IPS DF 6.9 (cell line): ENCODE data around the gene KLHL21.
"Not testable (repeated sequence)": the region's sequence is repeated elsewhere in the genome, so short reads cannot be mapped to it uniquely, and the experiment has no call there.

ENCODE experiments used
- DNase-seq: peaks from one replicate; pipeline ENCODE4 v3.0.0-alpha.2; 2013; ENCODE audit warnings: low read depth, low spot score
- H3K27ac ChIP-seq: one replicate; pipeline ENCODE4 v1.5.1; 2013; ENCODE audit warnings: low read length, control low read depth
- H3K27me3 ChIP-seq: 2 replicates; pipeline ENCODE4 v1.6.1; 2013; ENCODE audit warnings: mild to moderate bottlenecking, low read length; ENCODE audit not compliant: control insufficient read depth, insufficient read depth
- H3K36me3 ChIP-seq: 2 replicates; pipeline ENCODE4 v1.6.1; 2013; ENCODE audit warnings: low read length; ENCODE audit not compliant: control insufficient read depth, insufficient read depth
- H3K4me1 ChIP-seq: 2 replicates; pipeline ENCODE4 v1.6.1; 2013; ENCODE audit warnings: low read length; ENCODE audit not compliant: control insufficient read depth, insufficient read depth
- H3K4me3 ChIP-seq: 2 replicates; pipeline ENCODE4 v1.5.1; 2013; ENCODE audit warnings: mild to moderate bottlenecking, low read length
- H3K9me3 ChIP-seq: 2 replicates; pipeline ENCODE4 v1.6.1; 2013; ENCODE audit warnings: low read length, inconsistent platforms; ENCODE audit not compliant: control insufficient read depth, insufficient read depth
- WGBS: extraction: QIAGEN DNeasy Blood & Tissue Kit; methylation state at CpG from one replicate; pipeline ENCODE4 v1.1.7; 2013; ENCODE audit warnings: mixed read lengths, missing lambda C conversion rate; ENCODE audit not compliant: insufficient read length, insufficient coverage; 5-methylcytosine and 5-hydroxymethylcytosine counted together

KLHL21 gene

DNA sequence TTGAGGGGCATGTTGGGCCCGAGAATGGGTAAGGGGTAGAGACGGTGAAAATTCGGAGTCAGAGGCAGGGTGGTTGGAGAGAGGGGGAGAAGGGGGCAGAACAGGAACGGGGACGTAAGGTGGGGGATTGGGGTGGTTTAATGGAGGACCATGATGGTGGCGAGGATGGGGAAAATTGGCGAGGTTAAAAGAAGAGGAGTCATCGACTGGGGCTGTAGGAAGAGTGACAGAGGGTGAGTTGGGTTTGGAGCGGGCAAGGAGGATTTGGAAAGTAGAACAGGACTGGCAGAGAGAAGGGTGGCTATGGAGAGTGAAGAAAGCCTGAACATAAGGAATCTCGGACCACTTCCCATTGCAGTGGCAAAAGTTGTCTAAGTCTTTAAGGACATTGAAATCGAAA is 33.6 kb downstream of the KLHL21 start:
- 100% methylated on average over 4 of the region's 11 CpGs for WGBS
- DNase-seq: no peak
- Histone ChIP-seq H3K27me3 (no peaks in the 10 kb centered on the region), H3K4me3 (no peak overlapping the region), H3K9me3 (no peaks in the 10 kb centered on the region; the same call in 1 of the 2 replicates), H3K36me3 (no peaks in the 10 kb centered on the region), H3K27ac (no peak overlapping the region), H3K4me1 (no peaks in the 10 kb centered on the region)

DNA sequence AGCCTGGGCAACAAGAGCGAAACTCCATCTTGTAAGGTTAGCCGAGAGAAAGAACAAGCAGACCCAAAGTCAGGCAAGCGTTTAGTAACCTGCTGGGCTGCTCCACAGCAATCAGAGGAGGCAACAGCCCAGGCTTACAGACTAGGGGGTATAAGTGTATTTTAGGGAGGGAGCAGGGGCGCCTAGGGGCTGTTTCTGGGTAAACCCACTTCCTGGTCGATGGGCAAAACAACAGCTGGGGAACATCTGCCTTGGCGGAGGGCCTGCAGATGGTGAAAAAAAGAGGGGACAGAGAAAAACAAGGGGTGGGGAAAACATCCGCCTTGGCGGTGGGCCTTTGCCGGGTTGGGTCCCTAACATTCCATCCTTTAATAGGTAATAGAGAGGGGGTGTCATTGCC is 42.4 kb downstream of the KLHL21 start:
- no peaks in the 10 kb centered on the region for H3K4me1 ChIP-seq
- no CpG with 5 or more reads among the region's 9 CpGs for WGBS
- H3K27me3 ChIP-seq: no peaks in the 10 kb centered on the region
- no peak overlapping the region for H3K4me3 ChIP-seq
- H3K36me3 ChIP-seq: no peaks in the 10 kb centered on the region
- no peaks in the 10 kb centered on the region for H3K9me3 ChIP-seq
- no peak for DNase-seq
- no peak overlapping the region for H3K27ac ChIP-seq

DNA sequence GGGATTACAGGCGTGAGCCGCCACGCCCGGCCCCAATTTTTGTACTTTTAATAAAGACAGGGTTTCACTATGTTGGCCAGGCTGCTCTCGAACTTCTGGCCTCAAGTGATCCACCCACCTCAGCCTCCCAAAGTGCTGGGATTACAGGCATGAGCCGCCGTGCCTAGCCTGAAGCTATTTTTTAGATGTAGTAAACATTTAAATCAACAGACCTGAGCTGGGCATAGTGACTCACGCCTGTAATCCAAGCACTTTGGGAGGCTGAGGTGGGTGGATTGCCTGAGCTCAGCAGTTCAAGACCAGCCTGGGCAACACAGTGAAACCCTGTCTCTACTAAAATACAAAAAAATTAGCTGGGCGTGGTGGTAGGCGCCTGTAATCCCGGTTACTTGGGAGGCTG is 43.5 kb downstream of the KLHL21 start:
- DNase-seq, H3K27me3 ChIP-seq, H3K9me3 ChIP-seq, H3K27ac ChIP-seq, H3K36me3 ChIP-seq, H3K4me3 ChIP-seq, H3K4me1 ChIP-seq: not testable (repeated sequence)
- WGBS: no CpG with 5 or more reads among the region's 11 CpGs

DNA sequence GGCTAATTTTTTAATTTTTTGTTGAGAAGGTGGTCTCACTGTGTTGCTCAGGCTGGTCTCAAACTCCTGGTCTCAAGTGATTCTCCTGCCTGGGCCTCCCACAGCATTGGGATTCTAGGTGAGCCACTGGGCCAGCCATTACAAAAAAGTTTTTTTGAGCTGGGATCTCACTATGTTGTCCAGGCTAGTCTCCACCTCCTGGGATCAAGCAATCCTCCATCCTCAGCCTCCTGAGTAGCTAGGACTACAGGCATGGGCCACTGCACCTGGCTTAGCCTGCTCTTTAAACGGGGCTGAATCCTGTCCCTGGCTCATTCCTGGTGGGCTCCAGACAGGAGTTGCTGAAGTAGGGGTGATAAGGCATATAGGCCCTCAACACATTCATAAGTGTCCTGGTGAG is 45.1 kb downstream of the KLHL21 start:
- no peak overlapping the region for H3K27ac ChIP-seq
- no peak overlapping the region for H3K4me3 ChIP-seq
- H3K4me1 ChIP-seq: no peaks in the 10 kb centered on the region
- DNase-seq: no peak
- H3K9me3 ChIP-seq: no peaks in the 10 kb centered on the region
- H3K27me3 ChIP-seq: no peaks in the 10 kb centered on the region
- no peaks in the 10 kb centered on the region for H3K36me3 ChIP-seq
- WGBS: no CpG with 5 or more reads among the region's 1 CpG

DNA sequence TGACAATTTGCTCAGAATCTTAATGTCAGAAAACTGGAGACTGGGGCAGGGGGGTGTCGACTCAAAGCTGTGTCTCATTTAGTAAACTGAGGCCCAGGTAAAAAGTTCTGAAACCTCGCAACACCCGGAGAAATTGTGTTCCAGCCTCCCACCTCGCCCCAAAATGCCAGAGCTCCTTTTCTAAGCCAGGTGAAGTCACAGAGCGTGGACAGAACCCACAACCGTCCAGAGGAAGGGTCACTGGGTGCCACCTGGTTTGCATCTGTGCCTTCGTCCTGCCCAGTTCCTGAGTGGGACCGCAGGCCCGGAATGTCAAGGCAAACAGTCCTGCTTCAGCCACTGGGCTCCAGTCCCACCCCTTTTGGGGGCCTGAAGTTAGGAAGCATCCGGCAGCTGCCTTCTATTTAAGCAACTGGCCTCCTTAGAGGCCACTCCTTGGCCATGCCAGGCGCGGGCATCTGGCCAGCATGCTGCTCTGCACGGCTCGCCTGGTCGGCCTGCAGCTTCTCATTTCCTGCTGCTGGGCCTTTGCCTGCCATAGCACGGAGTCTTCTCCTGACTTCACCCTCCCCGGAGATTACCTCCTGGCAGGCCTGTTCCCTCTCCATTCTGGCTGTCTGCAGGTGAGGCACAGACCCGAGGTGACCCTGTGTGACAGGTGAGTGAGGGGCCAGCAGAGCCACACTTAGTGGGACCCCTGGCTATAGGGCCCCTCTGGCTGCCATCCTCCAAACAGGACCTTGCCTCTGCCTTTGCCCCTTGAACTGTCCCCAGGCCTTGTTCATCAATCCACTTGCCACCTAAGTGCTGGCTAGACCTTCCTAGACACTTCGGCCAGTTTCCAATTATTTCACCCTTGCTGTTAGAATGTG is 47.5 kb downstream of the KLHL21 start, which contains the start of gene TAS1R1:
TSS of gene TAS1R1 (plus strand) at position 401 of the 872 bp plus-strand sequence. CDS start at position 468, 67 bp downstream.
- H3K9me3 ChIP-seq: no peaks in the 10 kb centered on the region
- H3K27me3 ChIP-seq: no peaks in the 10 kb centered on the region
- DNase-seq: no peak
- WGBS: no CpG with 5 or more reads among the region's 19 CpGs
- no peak within 1 kb of the TSS for H3K27ac ChIP-seq
- H3K4me3 ChIP-seq: peak within 1 kb of the TSS; percentile 96
- no peaks in the 10 kb centered on the region; the same call in 1 of the 2 replicates for H3K36me3 ChIP-seq
- H3K4me1 ChIP-seq: no peaks in the 10 kb centered on the region

DNA sequence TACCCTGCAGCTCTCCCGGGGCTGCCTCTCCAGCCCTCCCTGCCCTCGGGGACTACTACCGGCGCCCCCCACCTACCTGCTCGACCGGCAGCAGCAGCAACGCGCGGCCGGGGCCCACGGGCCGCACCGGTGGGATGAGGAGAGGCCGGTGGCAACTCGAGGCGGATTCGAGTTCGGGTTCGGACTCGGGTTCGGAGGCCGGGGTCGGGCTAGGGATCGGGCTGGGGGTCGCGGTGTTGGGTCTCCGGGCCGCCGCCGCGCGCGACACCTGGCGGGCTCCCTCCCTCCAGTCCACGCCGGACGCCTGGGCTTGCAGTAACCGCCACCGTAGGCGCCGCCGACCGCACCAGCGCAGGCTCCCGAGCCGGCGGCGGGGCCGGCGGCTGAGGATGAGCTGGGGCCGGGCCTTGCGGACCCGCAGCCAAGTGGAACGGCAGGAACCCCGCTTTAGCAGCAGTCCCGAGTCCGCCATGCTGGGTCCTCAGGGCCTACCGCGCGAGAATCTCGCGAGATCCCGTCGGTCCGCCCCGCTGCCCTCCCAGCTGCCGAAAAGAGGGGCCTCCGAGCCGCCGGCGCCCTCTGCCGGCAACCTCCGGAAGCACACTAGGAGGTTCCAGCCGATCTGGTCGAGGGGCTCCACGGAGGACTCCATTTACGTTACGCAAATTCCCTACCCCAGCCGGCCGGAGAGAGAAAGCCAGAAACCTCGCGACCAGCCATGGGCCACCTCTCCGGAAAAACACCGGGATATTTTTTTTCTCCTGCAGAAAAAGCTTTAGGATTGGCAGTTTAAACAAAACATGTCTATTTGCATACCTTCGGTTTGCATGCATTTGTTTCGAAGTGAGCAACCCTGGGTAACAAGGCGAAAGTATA is 48.4 kb downstream of the KLHL21 start, which contains the start of gene NOL9:
TSS of gene NOL9 (minus strand) at position 483 of the 876 bp plus-strand sequence. CDS start at position 472, 11 bp downstream.
- H3K4me3 ChIP-seq: peak within 1 kb of the TSS; percentile 96
- no peaks in the 10 kb centered on the region for H3K9me3 ChIP-seq
- no peak within 1 kb of the TSS for H3K27ac ChIP-seq
- H3K27me3 ChIP-seq: no peaks in the 10 kb centered on the region
- no CpG with 5 or more reads among the region's 87 CpGs for WGBS
- H3K36me3 ChIP-seq: peaks cover 3% of the 10 kb centered on the region; the same call in 1 of the 2 replicates
- no peaks in the 10 kb centered on the region for H3K4me1 ChIP-seq
- DNase-seq: peak; percentile 76

DNA sequence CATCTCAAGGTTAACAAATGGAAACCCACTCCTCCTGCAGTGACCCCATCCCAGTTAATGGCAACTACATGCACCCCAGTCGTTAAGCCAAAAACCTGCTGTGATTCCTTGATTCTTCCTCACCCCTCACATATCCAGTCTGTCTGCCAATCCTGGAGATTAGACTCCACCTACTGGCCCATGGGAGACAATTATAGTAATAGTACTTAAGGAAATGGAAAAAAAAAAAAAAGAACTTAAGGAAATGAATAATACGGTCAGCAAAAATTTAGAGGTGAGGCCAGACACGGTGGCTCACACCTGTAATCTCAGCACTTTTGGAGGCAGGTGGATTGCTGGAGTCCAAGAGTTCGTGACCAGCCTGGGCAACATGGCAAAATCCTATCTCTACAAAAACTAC is 55.4 kb downstream of the KLHL21 start:
- Histone ChIP-seq H3K27ac (no peak overlapping the region), H3K36me3 (peaks cover 31% of the 10 kb centered on the region), H3K9me3 (no peaks in the 10 kb centered on the region), H3K4me1 (no peaks in the 10 kb centered on the region), H3K4me3 (no peak overlapping the region), H3K27me3 (no peaks in the 10 kb centered on the region)
- WGBS: no CpG with 5 or more reads among the region's 4 CpGs
- DNase-seq: no peak

DNA sequence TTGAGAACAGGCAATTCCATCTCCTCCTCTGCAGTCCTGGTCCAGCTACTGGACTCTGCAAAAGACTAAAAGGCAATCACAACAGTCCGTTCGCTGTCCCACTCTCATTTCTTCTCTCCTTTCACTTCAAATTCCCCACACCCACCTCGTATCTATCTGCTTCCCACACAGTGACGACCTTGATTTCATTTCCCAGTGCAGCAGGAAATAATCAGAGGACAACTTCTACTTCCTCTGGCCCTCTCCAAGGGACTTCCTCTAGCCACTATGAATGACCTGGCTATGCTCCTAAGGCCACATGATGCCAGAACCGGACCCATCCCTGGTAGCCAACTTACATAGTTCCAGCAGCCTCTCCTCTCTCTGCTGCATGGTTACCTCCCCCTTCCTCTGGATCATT is 56.3 kb downstream of the KLHL21 start:
- WGBS: 100% methylated on average over 4 of the region's 5 CpGs
- H3K36me3 ChIP-seq: peaks cover 31% of the 10 kb centered on the region

DNA sequence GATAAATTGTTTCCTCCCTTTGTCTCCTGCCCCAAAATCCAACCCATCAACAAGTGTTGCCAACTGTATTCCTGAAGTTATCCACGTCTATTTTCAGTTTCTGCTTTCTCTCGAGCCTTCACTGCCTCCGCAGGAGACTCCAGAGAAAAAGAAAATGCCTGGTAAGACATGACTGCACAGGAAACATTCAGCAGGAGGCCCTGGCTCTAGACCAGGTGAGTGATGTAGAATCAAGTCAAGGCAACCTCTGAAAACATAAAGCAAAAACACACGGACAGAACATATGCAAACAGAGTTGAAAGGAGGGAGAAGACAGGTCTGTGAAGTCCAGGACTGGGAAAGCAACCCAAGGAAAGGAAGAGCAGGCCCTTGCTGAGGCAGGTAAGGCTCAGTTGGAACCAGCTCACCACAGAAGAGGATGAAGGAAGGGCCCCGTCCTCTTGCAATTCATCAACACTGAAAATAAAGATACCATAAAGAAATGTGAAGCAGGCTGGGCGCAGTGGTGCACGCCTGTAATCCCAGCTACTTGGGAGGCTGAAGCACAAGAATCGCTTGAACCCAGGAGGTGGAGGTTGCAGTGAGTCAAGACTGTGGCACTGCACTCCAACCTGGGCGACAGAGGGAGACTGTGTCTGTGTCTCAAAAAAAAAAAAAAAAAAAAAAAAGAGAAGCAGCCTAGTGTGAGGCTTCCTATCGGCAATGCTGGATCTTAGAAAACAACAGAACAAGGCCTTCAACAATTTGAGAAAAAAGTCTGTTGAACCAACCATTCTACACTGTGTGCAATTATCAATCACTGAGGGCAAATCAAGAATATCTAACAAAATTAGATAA is 57.2 kb downstream of the KLHL21 start:
- Histone ChIP-seq H3K27ac (no peak overlapping the region), H3K27me3 (no peaks in the 10 kb centered on the region), H3K4me3 (no peak overlapping the region), H3K9me3 (no peaks in the 10 kb centered on the region), H3K4me1 (no peaks in the 10 kb centered on the region), H3K36me3 (peaks cover 31% of the 10 kb centered on the region)
- no CpG with 5 or more reads among the region's 10 CpGs for WGBS
- DNase-seq: no peak

More for the DNA sequence above, 56.3 kb downstream of the KLHL21 start:
- no peak for DNase-seq
- Histone ChIP-seq H3K27ac (no peak overlapping the region), H3K4me1 (no peaks in the 10 kb centered on the region), H3K4me3 (no peak overlapping the region), H3K27me3 (no peaks in the 10 kb centered on the region), H3K9me3 (no peaks in the 10 kb centered on the region)

DNA sequence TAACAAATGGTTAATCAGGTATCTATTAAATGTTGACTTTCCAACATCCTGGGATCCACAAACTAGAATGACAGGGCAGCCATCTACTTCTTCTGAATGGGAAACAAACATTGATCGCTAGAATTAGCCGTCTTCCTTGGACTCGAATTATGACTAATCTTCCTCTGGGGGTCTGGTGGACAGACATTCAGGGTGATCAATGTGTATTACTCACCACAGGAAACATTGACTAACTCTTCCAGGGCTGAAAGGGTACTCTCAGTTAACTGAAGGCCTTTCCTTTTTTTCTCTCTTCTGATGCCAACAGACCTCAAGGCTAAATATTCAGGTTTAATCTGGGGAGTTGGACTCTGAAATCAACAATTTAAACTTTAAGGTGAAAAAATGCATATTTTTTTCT is 57.8 kb downstream of the KLHL21 start:
- Histone ChIP-seq H3K9me3 (no peaks in the 10 kb centered on the region), H3K4me3 (no peak overlapping the region), H3K36me3 (peaks cover 31% of the 10 kb centered on the region), H3K4me1 (no peaks in the 10 kb centered on the region), H3K27me3 (no peaks in the 10 kb centered on the region), H3K27ac (no peak overlapping the region)
- WGBS: no CpG with 5 or more reads among the region's 3 CpGs
- DNase-seq: no peak
